ENCODE measurements around the gene TOMM6.

The TOMM6 gene

GRCh38 chr6:41824571-41825569 is 37.4 kb downstream of the TOMM6 start:
- DNase-seq (ENCODE audit: low read depth), result no peak

GRCh38 chr6:41826343-41827022 is 39.0 kb downstream of the TOMM6 start:
- DNase-seq (ENCODE audit: low read depth), result no peak

DNA sequence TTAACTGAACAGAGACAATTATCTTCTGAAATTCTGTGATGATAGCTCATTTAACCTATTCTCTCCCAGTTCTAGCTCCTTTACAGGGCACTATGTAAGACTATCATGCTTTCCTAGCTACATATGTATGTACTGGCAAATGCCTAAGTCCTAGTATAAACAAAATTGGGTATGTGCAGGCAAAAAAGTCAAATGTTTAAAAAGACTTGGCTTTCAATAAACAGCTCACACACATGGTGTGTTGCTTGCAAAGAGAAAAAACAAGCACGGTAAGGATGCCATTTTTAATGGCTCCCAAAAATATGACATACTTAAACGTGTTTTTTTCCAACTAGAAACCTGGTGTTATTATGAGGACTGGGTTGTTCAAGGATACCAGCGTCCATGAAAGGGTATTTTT is 44.8 kb downstream of the TOMM6 start:
- no peak for DNase-seq (ENCODE audit: low read depth)

GRCh38 chr6:41836022-41836659 is 48.6 kb downstream of the TOMM6 start:
- DNase-seq (ENCODE audit: low read depth), result no peak

- no peak for DNase-seq (ENCODE audit: low read depth)
These were observed 49.2 kb downstream of the TOMM6 start for GRCh38 chr6:41836660-41837052.
